IgD-negative memory B cell (primary cell): ENCODE data around the gene CCT6B. TPM values are rescaled to one million over a fixed set of nuclear protein-coding genes. Genes with fewer than 3 reads are reported as not detected.
"Not testable (repeated sequence)": the region's sequence is repeated elsewhere in the genome, so short reads cannot be mapped to it uniquely, and the experiment has no call there.

ENCODE experiments used
- H3K27ac Mint-ChIP-seq, 3 donors: one replicate each; pipeline ENCODE4 v1.8.0; 2020 to 2022; ENCODE audit warnings: mild to moderate bottlenecking in 3 of 3, mixed read lengths in 3 of 3, moderate library complexity in 1 of 3
- H3K27me3 Mint-ChIP-seq: one replicate; pipeline ENCODE4 v1.8.0; 2021; ENCODE audit warnings: mixed read lengths
- H3K36me3 Mint-ChIP-seq: one replicate; pipeline ENCODE4 v1.8.0; 2020; ENCODE audit warnings: mild to moderate bottlenecking, mixed read lengths
- H3K4me1 Mint-ChIP-seq, 3 donors: one replicate each; pipeline ENCODE4 v1.8.0; 2020 to 2022; ENCODE audit warnings: mixed read lengths in 3 of 3, mild to moderate bottlenecking in 1 of 3
- H3K4me3 Mint-ChIP-seq, 4 donors: one replicate each; pipeline ENCODE4 v1.8.0; 2020 to 2022; ENCODE audit warnings: mild to moderate bottlenecking in 4 of 4, mixed read lengths in 4 of 4, moderate library complexity in 3 of 4
- H3K9me3 Mint-ChIP-seq, 3 donors: one replicate each; pipeline ENCODE4 v1.8.0; 2020 to 2021; ENCODE audit warnings: mixed read lengths in 3 of 3, mild to moderate bottlenecking in 1 of 3
- polyA plus RNA-seq: library from polyadenylated mRNA; unstranded; fragments of 300-500 nt; fragmentation: Illumina TruSeq; gene quantifications from one replicate; pipeline ENCODE4 v1.2.3, GENCODE V29; 2021

Gene CCT6B
- polyA plus RNA-seq, 1 donor from 2014 or later: 2.8 TPM

GRCh38 chr17:34991606-34992005 is 30.3 kb upstream of the CCT6B start:
- Mint-ChIP-seq H3K27ac (no peak overlapping the region), H3K4me1 (peaks cover 0 to 3% (median 0%) of the 10 kb centered on the region in 3 donors), H3K36me3 (peaks cover 4% of the 10 kb centered on the region), H3K27me3 (no peaks in the 10 kb centered on the region), H3K4me3 (no peak overlapping the region), H3K9me3 (no peaks in the 10 kb centered on the region)

GRCh38 chr17:34990921-34991365 is 29.7 kb upstream of the CCT6B start:
- Mint-ChIP-seq H3K27ac (peak overlapping the region in 1 of 3 donors; percentile 31), H3K36me3 (peaks cover 4% of the 10 kb centered on the region), H3K4me1 (peaks cover 0 to 3% (median 0%) of the 10 kb centered on the region in 3 donors), H3K9me3 (no peaks in the 10 kb centered on the region), H3K27me3 (no peaks in the 10 kb centered on the region), H3K4me3 (no peak overlapping the region)

- Mint-ChIP-seq H3K4me3 (no peak overlapping the region), H3K27me3 (no peaks in the 10 kb centered on the region), H3K27ac (no peak overlapping the region)
Observed at GRCh38 chr17:34989473-34989872, 28.2 kb upstream of the CCT6B start.

GRCh38 chr17:34988644-34989043 is 27.4 kb upstream of the CCT6B start:
- Mint-ChIP-seq H3K27me3 (no peaks in the 10 kb centered on the region), H3K27ac (no peak overlapping the region), H3K9me3 (no peaks in the 10 kb centered on the region), H3K36me3 (peaks cover 4% of the 10 kb centered on the region), H3K4me1 (peaks cover 0 to 6% (median 2%) of the 10 kb centered on the region in 3 donors), H3K4me3 (no peak overlapping the region)

More at GRCh38 chr17:34989473-34989872, 28.2 kb upstream of the CCT6B start:
- H3K9me3 Mint-ChIP-seq: no peaks in the 10 kb centered on the region
- peaks cover 4% of the 10 kb centered on the region for H3K36me3 Mint-ChIP-seq
- peaks cover 0 to 6% (median 2%) of the 10 kb centered on the region in 3 donors for H3K4me1 Mint-ChIP-seq

GRCh38 chr17:34987232-34987631 is 26.0 kb upstream of the CCT6B start:
- Mint-ChIP-seq H3K36me3 (peaks cover 7% of the 10 kb centered on the region), H3K9me3 (no peaks in the 10 kb centered on the region), H3K4me1 (peaks cover 5 to 8% (median 7%) of the 10 kb centered on the region in 3 donors), H3K27me3 (no peaks in the 10 kb centered on the region), H3K4me3 (no peak overlapping the region), H3K27ac (no peak overlapping the region)

- no peaks in the 10 kb centered on the region for H3K27me3 Mint-ChIP-seq
- H3K9me3 Mint-ChIP-seq: no peaks in the 10 kb centered on the region
- H3K36me3 Mint-ChIP-seq: peaks cover 2% of the 10 kb centered on the region
- H3K27ac Mint-ChIP-seq: peak overlapping the region; percentile 88 to 97 (median 96)
- H3K4me3 Mint-ChIP-seq: peak overlapping the region; percentile 90 to 98 (median 96)
- H3K4me1 Mint-ChIP-seq: peaks cover 21 to 28% (median 22%) of the 10 kb centered on the region in 3 donors
Observed at GRCh38 chr17:34981538-34982241, 20.4 kb upstream of the CCT6B start.

- H3K4me3 Mint-ChIP-seq: peak overlapping the region; percentile 90 to 98 (median 96)
- peak overlapping the region; percentile 96 to 98 (median 97) for H3K27ac Mint-ChIP-seq
- no peaks in the 10 kb centered on the region for H3K27me3 Mint-ChIP-seq
- no peaks in the 10 kb centered on the region for H3K9me3 Mint-ChIP-seq
- H3K36me3 Mint-ChIP-seq: peaks cover 2% of the 10 kb centered on the region
- peaks cover 21 to 28% (median 22%) of the 10 kb centered on the region in 3 donors for H3K4me1 Mint-ChIP-seq
Observed at GRCh38 chr17:34980681-34981537, 19.6 kb upstream of the CCT6B start.

- Mint-ChIP-seq H3K4me3 (peak within 1 kb of the TSS; percentile 90 to 99 (median 97)), H3K36me3 (peaks cover 2% of the 10 kb centered on the region), H3K4me1 (peaks cover 19 to 28% (median 21%) of the 10 kb centered on the region in 3 donors), H3K9me3 (no peaks in the 10 kb centered on the region), H3K27ac (peak within 1 kb of the TSS; percentile 97 to 98 (median 98)), H3K27me3 (no peaks in the 10 kb centered on the region)
Observed at GRCh38 chr17:34980353-34980680, 19.1 kb upstream of the CCT6B start, which contains the start of gene LIG3. TSS of gene LIG3 (plus strand) at chr17:34980512. CDS start at chr17:34983006, 2,494 bp downstream.

GRCh38 chr17:34979650-34980352 is 18.5 kb upstream of the CCT6B start:
- H3K9me3 Mint-ChIP-seq: no peaks in the 10 kb centered on the region
- peak overlapping the region; percentile 97 to 98 (median 98) for H3K27ac Mint-ChIP-seq
- H3K4me1 Mint-ChIP-seq: peaks cover 18 to 28% (median 19%) of the 10 kb centered on the region in 3 donors
- peak overlapping the region; percentile 90 to 99 (median 96) for H3K4me3 Mint-ChIP-seq
- no peaks in the 10 kb centered on the region for H3K27me3 Mint-ChIP-seq
- peaks cover 2% of the 10 kb centered on the region for H3K36me3 Mint-ChIP-seq

GRCh38 chr17:34979153-34979552 is 17.9 kb upstream of the CCT6B start:
- peaks cover 18 to 28% (median 19%) of the 10 kb centered on the region in 3 donors for H3K4me1 Mint-ChIP-seq
- H3K4me3 Mint-ChIP-seq: peak overlapping the region in 3 of 4 donors; percentile 96 to 99 (median 96)
- no peaks in the 10 kb centered on the region for H3K27me3 Mint-ChIP-seq
- peak overlapping the region in 2 of 3 donors; percentile 97 to 98 for H3K27ac Mint-ChIP-seq
- no peaks in the 10 kb centered on the region for H3K9me3 Mint-ChIP-seq
- peaks cover 2% of the 10 kb centered on the region for H3K36me3 Mint-ChIP-seq

- Mint-ChIP-seq H3K27ac (no peak overlapping the region), H3K4me3 (no peak overlapping the region), H3K9me3 (no peaks in the 10 kb centered on the region), H3K36me3 (no peaks in the 10 kb centered on the region), H3K27me3 (no peaks in the 10 kb centered on the region), H3K4me1 (peaks cover 6 to 10% (median 7%) of the 10 kb centered on the region in 3 donors)
Observed at GRCh38 chr17:34974794-34975785, 13.8 kb upstream of the CCT6B start.

- H3K27ac Mint-ChIP-seq: no peak overlapping the region
- H3K36me3 Mint-ChIP-seq: no peaks in the 10 kb centered on the region
- H3K4me1 Mint-ChIP-seq: peaks cover 0 to 1% (median 0%) of the 10 kb centered on the region in 3 donors
- no peaks in the 10 kb centered on the region for H3K9me3 Mint-ChIP-seq
- H3K27me3 Mint-ChIP-seq: no peaks in the 10 kb centered on the region
- no peak overlapping the region for H3K4me3 Mint-ChIP-seq
Observed at GRCh38 chr17:34974179-34974578, 12.9 kb upstream of the CCT6B start.

GRCh38 chr17:34958438-34958837 is 2.8 kb downstream of the CCT6B start:
- Mint-ChIP-seq H3K36me3 (peaks cover 2% of the 10 kb centered on the region), H3K4me1 (peaks cover 11 to 17% (median 15%) of the 10 kb centered on the region in 3 donors), H3K27me3 (peaks cover 6% of the 10 kb centered on the region), H3K9me3 (peaks cover 0 to 5% (median 5%) of the 10 kb centered on the region in 3 donors), H3K4me3 (no peak overlapping the region), H3K27ac (no peak overlapping the region)

GRCh38 chr17:34950780-34951179 is 10.5 kb downstream of the CCT6B start:
- not testable (repeated sequence) for H3K36me3 Mint-ChIP-seq, H3K4me1 Mint-ChIP-seq, H3K4me3 Mint-ChIP-seq, H3K27me3 Mint-ChIP-seq, H3K27ac Mint-ChIP-seq, H3K9me3 Mint-ChIP-seq
